ELF-1 (cell line): ENCODE results near the gene DENND11.

Source experiments
- DNase-seq: peaks from one replicate; pipeline ENCODE4 v3.0.0-alpha.2; 2016; ENCODE audit warnings: low read depth, low spot score

Gene DENND11, protein sequence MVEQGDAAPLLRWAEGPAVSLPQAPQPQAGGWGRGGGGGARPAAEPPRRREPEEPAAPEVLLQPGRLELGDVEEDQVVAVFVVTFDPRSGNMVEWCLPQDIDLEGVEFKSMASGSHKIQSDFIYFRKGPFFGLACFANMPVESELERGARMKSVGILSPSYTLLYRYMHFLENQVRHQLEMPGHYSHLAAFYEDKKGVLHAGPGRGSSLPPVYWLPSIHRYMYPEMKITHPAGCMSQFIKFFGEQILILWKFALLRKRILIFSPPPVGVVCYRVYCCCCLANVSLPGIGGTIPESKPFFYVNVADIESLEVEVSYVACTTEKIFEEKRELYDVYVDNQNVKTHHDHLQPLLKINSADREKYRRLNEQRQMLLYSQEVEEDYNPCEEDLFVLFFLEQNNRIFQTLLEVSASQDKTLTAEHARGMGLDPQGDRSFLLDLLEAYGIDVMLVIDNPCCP

DNA sequence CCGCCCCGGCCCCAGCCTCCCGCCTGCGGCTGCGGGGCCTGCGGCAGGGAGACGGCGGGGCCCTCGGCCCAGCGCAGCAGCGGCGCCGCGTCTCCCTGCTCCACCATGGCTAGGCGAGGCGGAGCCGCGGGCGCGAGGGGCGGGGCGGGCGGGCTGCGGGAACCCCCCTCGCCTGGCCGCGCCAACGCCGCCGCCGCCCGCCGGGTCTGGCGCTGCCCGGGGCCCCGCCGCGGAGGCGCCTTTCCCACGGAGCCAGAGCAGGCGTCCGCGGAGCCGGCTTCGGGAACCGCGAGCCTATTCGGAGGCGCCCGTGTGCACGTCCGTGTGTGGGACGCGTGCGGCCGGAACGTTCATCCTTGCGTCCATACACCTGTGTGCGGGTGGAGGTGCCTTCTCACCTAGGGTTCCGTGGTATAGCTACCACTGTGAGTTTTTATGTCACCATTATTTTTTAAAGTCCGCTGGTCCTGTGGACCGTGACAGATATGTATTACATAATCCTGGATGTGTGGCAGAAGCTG is at the start of gene DENND11:
DENND11 (minus strand) TSS at position 120 of the 521 bp plus-strand sequence; CDS start at position 107, 13 bp downstream.
- no peak for DNase-seq

DNA sequence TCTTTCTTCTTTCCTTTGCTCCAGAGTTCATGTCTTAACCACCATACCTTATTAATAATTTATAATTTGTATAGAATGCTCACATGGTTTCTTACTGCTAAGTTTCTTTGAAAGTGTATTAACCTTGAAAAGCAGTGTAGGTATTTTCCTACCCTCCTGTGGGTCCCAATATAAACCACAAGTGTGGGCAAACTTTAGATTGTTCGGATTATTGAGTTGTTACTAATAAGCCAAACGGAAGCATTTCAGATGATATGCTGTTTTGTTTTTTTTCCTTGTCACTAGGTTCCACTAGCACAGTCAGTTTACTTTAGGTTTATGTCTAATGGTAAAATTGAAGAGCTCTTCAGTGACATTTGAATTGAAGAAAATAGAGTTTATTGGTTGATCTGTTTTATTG is 46.4 kb upstream of the DENND11 start:
- DNase-seq = no peak

DNA sequence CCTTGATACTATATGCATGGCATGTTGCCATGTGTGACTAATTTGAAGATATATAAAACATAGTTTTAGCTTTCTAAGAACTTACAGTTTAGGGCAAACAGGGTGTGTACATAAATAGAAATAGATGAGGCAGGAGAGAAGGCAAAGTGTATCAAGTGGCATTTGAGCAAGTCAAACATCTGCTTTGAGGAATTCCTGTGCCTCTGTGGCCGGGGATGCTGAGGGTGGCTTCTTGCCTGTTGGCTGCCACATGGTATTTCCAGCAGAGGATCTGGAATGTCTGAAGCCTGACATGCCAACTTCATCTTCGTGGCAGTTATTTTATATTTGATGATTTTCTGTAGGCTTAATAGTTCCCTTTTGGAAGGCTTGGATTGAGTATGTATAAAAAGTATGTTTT is 42.2 kb upstream of the DENND11 start:
- no peak for DNase-seq

DNA sequence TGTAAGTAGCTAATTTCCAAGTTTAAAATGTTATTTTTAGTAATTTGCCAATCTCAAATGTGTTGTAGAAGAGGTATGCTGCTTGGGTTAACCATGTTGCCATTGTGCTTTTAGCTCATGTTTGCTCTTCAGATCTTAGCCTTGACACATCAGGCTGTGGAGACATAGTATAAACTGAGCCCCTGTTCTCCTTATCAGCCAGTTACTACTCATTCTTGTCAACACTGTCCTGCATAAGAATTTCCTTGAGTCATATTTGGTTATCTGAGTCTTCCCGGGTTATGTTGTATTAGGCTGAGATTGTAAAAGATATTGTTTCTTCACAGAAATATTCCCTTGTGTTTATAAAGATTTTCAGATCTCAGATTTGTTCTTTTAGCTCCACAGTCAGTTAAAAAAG is 40.3 kb upstream of the DENND11 start:
- DNase-seq = no peak

DNA sequence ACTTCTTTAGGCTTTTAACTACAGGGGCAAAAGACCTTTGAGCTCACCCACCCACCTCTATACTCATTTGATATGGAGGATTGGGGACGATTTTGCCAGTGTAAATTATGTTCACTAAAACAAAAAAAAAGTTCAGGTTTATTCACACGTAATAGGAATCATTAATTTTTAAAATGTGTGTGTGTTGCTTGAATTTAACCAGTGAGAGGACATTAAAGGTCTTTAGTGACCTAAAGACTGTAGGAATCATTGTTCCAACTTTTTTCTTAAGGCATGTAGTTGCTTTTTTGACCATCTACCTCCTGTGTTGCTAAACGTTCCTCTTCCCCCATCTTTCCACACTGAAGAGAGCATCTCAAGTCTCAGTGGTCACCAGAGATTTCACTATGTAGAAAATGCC is 37.3 kb upstream of the DENND11 start:
- no peak for DNase-seq

DNA sequence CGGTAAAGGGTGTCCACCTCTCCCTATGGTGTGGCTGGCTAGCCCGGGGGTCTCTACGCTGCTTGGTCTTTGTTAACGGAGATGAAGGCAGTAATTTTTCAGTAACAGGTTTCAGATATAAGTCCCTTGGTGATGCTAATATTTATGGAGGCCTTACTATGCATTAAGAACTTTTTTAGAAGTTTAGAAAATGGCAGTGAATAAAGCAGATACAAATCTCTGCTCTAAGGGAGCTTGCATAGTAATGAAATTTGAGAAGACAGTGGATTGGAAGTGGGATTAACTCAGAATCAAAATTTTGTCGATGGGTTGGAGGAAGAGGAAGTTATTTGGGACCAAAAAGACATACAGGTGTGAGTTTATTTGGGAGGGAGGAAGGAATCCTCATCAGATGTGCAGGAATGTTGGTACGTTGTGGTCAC is 36.6 kb upstream of the DENND11 start:
- DNase-seq = no peak

DNA sequence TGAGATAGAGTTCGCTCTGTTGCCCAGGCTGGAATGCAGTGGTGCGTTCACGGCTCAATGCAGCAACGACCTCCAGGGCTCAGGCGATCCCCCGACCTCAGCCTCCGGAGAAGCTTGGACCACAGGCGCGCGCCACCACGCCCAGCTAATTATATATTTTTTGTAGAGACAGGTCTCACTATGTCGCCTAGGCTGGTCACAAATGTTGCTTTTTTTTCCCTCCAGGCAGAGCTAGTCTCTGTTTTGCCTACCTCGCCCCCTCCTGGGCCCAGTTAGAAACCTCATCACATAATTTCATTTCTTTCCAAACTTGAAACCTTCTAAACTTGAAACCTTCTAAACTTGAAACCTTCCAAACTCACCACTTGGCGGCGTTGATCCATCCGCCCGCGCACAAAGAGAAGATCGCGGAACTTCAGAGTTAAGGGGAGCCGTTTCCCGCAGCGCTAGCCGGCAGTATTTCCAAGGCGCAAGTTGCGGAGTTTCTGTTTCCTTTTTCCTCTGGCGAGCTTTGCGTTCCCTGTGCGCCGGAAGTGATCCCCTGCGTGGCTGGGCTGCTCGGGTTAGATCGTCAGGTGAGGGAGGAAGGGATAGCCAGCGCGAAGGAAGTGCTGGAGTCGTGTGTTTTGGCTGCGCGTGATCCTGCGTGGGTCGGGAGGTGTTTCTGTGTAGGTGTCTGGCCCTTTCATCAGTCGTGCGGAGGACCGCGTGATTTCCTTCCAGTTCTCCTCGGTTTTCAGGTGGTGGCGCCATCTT is 36.0 kb upstream of the DENND11 start, which contains the start of gene SSBP1:
SSBP1 (plus strand) TSS at position 523 of the 756 bp plus-strand sequence. CDS start 809 bp downstream, outside the sequence.
- peak; percentile 96 for DNase-seq

DNA sequence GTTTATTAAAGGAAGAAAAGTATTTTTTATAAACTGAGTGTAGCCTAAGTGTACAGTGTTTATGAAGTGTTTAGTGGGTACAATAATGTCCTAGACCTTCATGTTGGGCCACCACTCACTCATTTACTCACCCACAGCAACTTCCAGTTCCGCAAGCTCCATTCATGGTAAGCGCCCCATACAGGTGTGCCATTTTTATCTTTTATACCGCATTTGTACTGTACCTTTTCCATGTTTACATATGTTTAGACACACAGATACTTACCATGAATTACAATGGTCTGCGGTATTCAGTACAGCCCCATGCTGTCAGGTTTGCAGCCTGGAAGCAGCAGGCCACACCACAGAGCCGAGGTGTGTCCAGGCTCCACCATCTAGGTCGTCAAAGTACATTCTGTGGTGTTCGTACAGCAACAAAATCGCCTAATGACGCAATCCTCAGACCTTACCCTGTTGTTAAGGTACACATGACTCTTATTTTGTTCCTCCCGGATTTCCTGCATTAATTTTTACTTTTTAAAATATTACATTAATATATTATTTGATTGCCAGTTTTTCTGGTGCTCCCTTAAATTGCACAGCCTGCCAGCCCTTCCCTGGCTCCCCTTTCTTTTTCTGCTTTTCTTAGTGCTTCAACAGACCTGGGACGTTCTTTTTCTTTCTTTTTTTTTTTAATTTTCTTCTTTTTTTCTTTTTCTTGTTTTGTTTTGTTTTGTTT is 35.3 kb upstream of the DENND11 start:
- no peak for DNase-seq

DNA sequence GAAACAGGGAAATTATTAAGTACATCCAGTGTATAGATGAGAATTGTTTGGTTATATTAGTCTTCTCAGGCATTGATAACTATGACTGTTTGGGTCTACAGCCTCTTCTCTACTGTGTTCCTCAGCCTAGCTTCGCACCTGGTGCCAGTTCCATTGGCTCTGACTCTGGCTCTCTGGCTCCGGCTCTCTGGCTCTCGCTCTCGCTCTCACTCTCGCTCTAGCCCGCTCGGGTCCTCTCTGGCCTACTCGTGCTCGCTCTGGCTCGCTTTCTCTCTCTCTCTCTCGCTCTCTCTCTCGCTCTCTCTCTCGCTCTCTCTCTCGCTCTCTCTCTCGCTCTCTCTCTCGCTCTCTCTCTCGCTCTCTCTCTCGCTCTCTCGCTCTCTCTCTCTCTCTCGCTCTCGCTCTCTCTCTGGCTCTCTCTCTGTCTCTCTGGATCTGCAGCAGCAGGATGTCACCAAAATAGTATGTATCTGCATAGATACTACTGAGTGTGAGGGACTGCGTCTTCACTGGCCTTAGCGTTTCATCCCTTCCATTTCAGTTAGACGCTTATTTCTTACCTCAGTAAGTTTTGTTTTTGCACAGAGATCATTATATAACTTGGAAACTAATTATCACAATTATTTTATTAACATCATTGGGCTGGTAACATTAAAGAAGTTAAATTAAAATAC is 29.6 kb upstream of the DENND11 start:
- DNase-seq = no peak

DNA sequence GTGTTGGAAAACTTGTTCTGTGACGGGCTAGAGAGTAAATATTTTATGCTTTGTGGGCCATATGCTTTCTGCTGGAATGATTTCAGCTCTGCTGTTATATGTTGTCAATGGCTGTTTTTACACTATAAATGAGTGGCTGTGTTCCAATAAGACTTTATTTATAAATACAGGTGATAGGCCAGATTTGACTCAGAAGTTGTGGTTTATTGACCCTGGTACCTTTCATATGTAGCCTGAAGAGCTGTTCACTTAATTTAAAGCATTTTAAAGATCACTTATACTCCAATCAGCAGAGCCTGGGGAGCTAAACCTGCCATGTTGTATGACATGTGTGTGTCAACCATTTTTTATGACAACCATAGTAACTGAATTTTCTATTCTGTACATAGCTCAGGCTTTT is 27.1 kb upstream of the DENND11 start:
- DNase-seq = no peak

DNA sequence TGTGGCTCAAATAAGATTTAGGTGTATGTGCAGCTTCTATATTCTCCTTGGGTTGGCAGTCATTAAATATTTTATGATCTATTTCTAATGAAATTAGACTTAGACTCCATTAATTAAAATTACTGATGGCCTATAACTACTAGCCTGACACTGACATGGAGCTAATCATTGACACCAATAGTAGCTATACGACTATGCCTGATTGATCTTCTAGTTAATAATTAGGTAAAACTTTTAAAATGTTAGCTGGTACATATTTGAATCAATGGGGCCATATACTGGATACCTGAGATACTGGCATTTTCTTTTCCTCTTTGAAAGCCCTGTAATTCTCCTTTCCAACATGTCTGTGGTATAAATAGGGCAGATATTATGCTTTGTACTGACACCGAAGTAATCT is 20.6 kb upstream of the DENND11 start:
- DNase-seq = no peak

DNA sequence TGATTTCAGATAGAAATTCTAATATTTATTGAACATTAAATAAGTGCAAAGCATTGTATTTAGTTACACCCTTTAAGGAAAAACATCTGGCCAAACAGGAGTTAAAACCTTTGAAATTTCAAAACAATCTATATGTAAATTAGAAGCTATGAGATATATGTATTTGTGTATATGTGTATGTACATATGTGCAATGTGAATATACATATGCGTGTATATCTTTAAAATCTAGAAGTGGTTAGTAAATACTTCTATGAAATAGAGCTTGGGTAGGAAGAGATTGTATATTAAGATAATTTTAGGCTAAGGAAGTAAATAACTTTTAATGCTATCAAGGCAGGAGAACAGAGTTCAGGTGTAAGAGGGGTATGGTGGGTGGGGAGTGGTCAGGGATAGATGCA is 15.5 kb upstream of the DENND11 start:
- DNase-seq = no peak

DNA sequence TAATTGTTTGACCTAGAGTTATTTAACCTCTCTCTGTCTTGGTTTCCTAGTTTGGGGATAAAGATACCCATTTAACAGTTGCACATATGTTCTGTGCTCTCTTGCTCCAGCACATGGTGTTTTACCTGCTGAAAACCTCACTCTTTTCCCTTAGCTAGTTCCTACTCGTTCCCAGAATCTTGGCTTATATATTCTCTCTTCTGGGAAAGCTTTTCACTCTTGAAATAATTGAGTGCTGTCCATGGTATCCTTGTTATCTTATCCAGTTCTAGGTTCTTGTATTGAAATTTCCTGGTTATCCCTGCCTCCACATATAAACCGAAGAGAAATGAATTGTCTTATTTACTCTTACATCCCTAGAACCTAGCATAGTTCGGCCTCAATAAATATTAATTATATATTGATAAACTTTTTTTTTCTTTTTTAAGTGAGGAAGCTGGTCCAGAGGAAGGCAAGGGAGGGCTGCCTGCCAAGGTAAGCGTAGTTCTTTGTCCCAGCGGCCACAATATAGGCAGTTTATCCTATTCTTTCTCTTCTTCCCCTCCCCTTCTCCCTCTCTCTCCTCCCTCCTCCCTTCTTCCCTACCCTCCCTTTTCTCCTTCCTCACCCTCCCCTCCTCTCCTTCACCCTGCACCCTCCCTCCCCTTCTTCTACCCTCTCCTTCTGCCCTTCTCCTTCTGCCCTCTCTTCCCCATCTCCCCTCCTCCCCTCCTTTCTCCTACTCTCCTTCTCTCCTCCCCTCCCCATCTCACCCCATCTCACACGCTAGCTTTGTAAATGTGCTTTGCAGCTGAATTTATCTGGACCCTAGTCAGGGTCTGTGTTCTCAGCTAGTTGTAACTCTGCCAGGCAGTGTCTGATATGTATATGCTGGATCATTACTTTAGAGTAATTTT is 14.1 kb upstream of the DENND11 start:
- no peak for DNase-seq

DNA sequence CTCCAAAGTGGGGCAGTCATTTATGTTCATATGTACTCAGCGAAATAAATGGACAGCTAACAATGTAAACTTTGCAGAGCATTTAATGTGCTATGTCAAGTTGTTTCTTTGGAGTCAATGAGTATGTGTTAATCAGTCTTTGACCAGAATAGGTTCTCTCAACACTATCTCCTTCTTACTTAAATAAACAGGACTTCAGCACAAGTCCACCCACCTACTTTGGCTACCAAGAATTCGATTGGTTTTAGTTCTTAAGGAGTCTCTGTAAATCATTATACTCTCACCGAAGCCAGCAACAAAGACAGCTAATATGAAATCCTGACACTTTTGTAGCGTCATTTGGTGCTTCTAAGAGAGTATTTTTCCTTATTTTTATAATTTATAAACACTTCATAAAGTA is 13.1 kb upstream of the DENND11 start:
- no peak for DNase-seq

DNA sequence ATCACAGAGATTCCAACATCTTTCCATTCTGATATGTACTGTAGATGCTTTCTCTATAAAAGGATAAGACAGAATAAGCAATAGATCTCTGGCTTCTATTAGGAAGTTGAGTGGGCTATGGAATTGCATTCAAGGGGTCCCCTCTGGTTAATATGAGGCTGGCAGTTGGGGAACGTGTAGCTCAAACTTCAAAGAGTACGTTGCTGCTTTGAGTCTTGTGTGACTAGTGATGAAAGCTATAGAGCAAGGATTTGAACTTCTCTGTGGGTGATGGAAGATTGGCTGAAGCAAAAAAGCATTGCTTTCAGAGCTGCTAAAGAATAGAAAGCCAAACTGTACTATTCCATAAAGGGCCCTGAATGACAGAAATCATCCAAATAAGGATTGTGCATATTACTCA is 12.6 kb upstream of the DENND11 start:
- DNase-seq = no peak

DNA sequence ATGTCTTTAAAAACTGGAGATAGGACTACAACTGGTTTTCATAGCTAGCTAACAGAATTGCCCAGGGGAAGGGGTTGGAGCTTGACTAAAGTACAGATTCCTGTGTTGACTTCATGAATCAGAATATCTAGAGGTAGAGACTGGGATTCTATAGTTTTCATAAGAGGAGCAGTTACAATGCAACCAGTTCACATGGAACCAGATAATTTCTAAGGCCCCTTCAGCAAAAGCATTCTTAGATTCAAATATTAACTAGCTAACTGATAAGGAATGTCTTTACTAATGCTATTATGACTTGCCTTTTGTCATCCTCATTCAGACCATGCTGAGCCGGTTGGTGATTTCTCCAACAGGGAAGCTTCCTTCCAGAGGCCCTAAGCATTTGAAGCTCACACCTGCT is 11.9 kb upstream of the DENND11 start:
- no peak for DNase-seq

DNA sequence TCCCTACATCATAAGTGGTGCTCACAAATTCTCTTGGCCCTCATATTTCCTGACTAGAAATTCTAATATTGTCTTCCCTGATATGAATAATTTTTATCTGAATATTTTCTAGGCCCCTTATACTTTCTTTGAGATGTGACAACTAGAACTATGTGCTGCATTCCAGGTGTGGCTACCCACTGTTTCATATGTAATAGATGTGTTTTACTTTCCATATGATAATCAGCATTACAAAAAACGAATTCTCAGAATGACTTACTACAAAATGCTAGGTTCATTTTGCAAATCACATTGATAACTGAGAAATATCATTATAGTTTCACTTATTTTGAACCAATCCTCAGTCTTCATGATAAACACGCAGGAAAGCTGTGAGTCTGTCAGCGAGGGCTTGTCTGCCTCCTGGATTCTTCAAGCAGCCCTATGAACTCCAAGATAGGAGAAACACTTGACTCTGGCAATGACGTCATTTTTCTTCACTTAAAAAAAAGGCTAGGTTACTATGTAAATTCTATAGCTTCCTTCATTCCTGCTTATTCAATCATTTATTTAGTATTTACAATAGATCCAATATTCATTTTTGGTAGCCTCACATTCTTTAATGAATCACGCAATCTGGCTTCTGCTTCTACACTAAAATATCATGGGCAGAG is 10.8 kb upstream of the DENND11 start:
- DNase-seq = no peak

DNA sequence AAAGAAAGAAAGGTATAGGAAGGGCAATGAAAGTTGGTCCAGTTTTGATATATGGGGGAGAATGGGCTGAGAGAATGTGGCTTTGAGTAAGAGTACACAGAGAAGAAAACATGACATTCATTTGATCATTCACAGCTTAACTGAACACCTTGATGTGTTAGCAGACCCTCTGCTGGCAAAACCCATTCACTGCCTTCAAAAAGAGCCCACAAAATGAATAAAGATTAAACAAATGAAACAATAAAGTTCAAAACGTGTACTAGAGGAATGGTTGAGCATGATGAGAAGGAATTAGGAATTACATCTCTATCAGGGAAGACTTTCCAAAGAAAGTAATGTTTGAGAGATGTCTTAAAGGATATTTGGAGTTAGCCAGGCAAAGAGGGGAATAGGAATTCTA is 8.3 kb upstream of the DENND11 start:
- no peak for DNase-seq

DNA sequence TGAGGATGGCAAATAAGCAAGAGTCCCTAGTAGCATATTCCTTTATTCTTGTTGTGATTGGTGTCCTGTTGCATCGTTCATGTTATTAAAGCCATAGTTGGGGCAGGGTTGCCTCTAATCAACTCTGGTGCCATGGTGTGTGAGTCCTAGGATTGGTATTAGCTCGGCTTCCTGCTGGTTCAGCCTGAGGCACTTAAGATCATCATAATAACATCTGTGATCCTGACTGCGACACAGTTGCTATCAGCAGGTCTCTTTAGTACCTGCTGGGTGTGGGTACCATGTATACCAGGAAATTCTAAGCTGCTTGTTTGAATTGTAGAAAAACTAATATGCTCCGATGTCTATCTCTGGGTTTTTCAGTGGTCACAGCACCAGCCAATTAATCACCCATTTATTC is 7.8 kb upstream of the DENND11 start:
- DNase-seq = no peak

DNA sequence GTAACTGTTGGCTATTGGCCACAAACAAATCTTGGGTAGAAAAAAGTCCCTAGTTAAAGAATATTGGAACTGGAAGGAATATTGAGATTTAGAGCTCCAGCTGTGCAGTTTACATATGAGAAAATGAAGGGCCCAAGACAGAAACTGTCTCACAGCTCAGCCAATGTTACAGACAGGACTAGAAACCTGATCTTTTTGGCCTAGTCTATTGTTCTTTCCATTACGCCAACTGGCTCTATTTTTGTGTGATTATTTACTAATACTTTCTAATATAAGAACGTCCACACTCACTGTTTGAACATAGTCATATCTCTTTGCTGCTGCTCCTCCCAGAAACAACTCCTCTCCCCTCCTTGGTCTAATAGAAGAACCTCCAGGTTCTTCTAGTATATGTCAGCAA is 7.4 kb upstream of the DENND11 start:
- no peak for DNase-seq
